ENCODE results near the gene LRRC8C.
"Not testable (repeated sequence)": the region's sequence is repeated elsewhere in the genome, so short reads cannot be mapped to it uniquely, and the experiment has no call there.

The LRRC8C gene

GRCh38 chr1:89613928-89614327, 19.0 kb upstream of the LRRC8C start:
- no peak for DNase-seq (ENCODE audit: low spot score)
- Mint-ChIP-seq H3K36me3 (ENCODE audit: low read depth) (peaks cover 36% of the 10 kb centered on the region), H3K27ac (peak overlapping the region; percentile 52), H3K27me3 (ENCODE audit: low read depth) (no peaks in the 10 kb centered on the region), H3K4me1 (ENCODE audit: low read depth) (peaks cover 67% of the 10 kb centered on the region), H3K9me3 (peaks cover 19% of the 10 kb centered on the region), H3K4me3 (peak overlapping the region; percentile 18)

- Mint-ChIP-seq H3K27me3 (ENCODE audit: low read depth) (no peaks in the 10 kb centered on the region), H3K27ac (no peak overlapping the region), H3K4me1 (ENCODE audit: low read depth) (peaks cover 66% of the 10 kb centered on the region), H3K4me3 (no peak overlapping the region), H3K9me3 (peaks cover 21% of the 10 kb centered on the region), H3K36me3 (ENCODE audit: low read depth) (peaks cover 42% of the 10 kb centered on the region)
- DNase-seq (ENCODE audit: low spot score) = no peak
These were observed 17.0 kb upstream of the LRRC8C start for GRCh38 chr1:89615676-89616598.

GRCh38 chr1:89616844-89617627, 15.9 kb upstream of the LRRC8C start:
- Mint-ChIP-seq H3K27me3 (ENCODE audit: low read depth) (no peaks in the 10 kb centered on the region), H3K9me3 (peaks cover 21% of the 10 kb centered on the region), H3K4me1 (ENCODE audit: low read depth) (peaks cover 66% of the 10 kb centered on the region), H3K36me3 (ENCODE audit: low read depth) (peaks cover 46% of the 10 kb centered on the region), H3K27ac (peak overlapping the region; percentile 50), H3K4me3 (no peak overlapping the region)
- DNase-seq (ENCODE audit: low spot score) = no peak

- DNase-seq (ENCODE audit: low spot score) = no peak
- Mint-ChIP-seq H3K36me3 (ENCODE audit: low read depth) (peaks cover 46% of the 10 kb centered on the region), H3K27ac (peak overlapping the region; percentile 81), H3K9me3 (peaks cover 21% of the 10 kb centered on the region), H3K4me3 (peak overlapping the region; percentile 56), H3K4me1 (ENCODE audit: low read depth) (peaks cover 51% of the 10 kb centered on the region), H3K27me3 (ENCODE audit: low read depth) (no peaks in the 10 kb centered on the region)
These were observed 12.3 kb upstream of the LRRC8C start for GRCh38 chr1:89620664-89621063.

GRCh38 chr1:89622895-89623294, 10.0 kb upstream of the LRRC8C start:
- Mint-ChIP-seq H3K36me3 (ENCODE audit: low read depth) (peaks cover 29% of the 10 kb centered on the region), H3K27ac (peak overlapping the region; percentile 37), H3K9me3 (peaks cover 10% of the 10 kb centered on the region), H3K4me3 (no peak overlapping the region), H3K27me3 (ENCODE audit: low read depth) (no peaks in the 10 kb centered on the region), H3K4me1 (ENCODE audit: low read depth) (peaks cover 49% of the 10 kb centered on the region)
- no peak for DNase-seq (ENCODE audit: low spot score)

GRCh38 chr1:89624314-89624713, 8.6 kb upstream of the LRRC8C start:
- peaks cover 27% of the 10 kb centered on the region for H3K36me3 Mint-ChIP-seq (ENCODE audit: low read depth)
- no peak for DNase-seq (ENCODE audit: low spot score)
- H3K4me1 Mint-ChIP-seq (ENCODE audit: low read depth) = peaks cover 57% of the 10 kb centered on the region
- no peak overlapping the region for H3K27ac Mint-ChIP-seq
- H3K27me3 Mint-ChIP-seq (ENCODE audit: low read depth) = no peaks in the 10 kb centered on the region
- no peak overlapping the region for H3K4me3 Mint-ChIP-seq
- no peaks in the 10 kb centered on the region for H3K9me3 Mint-ChIP-seq

GRCh38 chr1:89624715-89625323, 8.1 kb upstream of the LRRC8C start:
- Mint-ChIP-seq H3K4me1 (ENCODE audit: low read depth) (peaks cover 59% of the 10 kb centered on the region), H3K36me3 (ENCODE audit: low read depth) (peaks cover 27% of the 10 kb centered on the region), H3K9me3 (no peaks in the 10 kb centered on the region), H3K27ac (no peak overlapping the region), H3K27me3 (ENCODE audit: low read depth) (no peaks in the 10 kb centered on the region), H3K4me3 (no peak overlapping the region)
- no peak for DNase-seq (ENCODE audit: low spot score)

- H3K36me3 Mint-ChIP-seq (ENCODE audit: low read depth) = peaks cover 17% of the 10 kb centered on the region
- H3K4me1 Mint-ChIP-seq (ENCODE audit: low read depth) = peaks cover 63% of the 10 kb centered on the region
- peak overlapping the region; percentile 37 for H3K4me3 Mint-ChIP-seq
- no peak overlapping the region for H3K27ac Mint-ChIP-seq
- no peaks in the 10 kb centered on the region for H3K9me3 Mint-ChIP-seq
- H3K27me3 Mint-ChIP-seq (ENCODE audit: low read depth) = no peaks in the 10 kb centered on the region
- no peak for DNase-seq (ENCODE audit: low spot score)
These were observed 5.3 kb upstream of the LRRC8C start for GRCh38 chr1:89627596-89627962.

GRCh38 chr1:89629146-89629545, 3.8 kb upstream of the LRRC8C start:
- DNase-seq (ENCODE audit: low spot score) = no peak
- no peaks in the 10 kb centered on the region for H3K9me3 Mint-ChIP-seq
- H3K4me1 Mint-ChIP-seq (ENCODE audit: low read depth) = peaks cover 59% of the 10 kb centered on the region
- peaks cover 20% of the 10 kb centered on the region for H3K36me3 Mint-ChIP-seq (ENCODE audit: low read depth)
- H3K27ac Mint-ChIP-seq = peak overlapping the region; percentile 82
- H3K4me3 Mint-ChIP-seq = peak overlapping the region; percentile 72
- H3K27me3 Mint-ChIP-seq (ENCODE audit: low read depth) = no peaks in the 10 kb centered on the region

- H3K36me3 Mint-ChIP-seq (ENCODE audit: low read depth) = peaks cover 24% of the 10 kb centered on the region
- not testable (repeated sequence) for H3K9me3 Mint-ChIP-seq; DNase-seq (ENCODE audit: low spot score); H3K27me3 Mint-ChIP-seq (ENCODE audit: low read depth)
- H3K4me3 Mint-ChIP-seq = peak overlapping the region; percentile 72
- peak overlapping the region; percentile 89 for H3K27ac Mint-ChIP-seq
- H3K4me1 Mint-ChIP-seq (ENCODE audit: low read depth) = peaks cover 59% of the 10 kb centered on the region
These were observed 3.3 kb upstream of the LRRC8C start for GRCh38 chr1:89629600-89629999.

GRCh38 chr1:89630048-89630447, 2.9 kb upstream of the LRRC8C start:
- peaks cover 22% of the 10 kb centered on the region for H3K36me3 Mint-ChIP-seq (ENCODE audit: low read depth)
- no peaks in the 10 kb centered on the region for H3K27me3 Mint-ChIP-seq (ENCODE audit: low read depth)
- no peak for DNase-seq (ENCODE audit: low spot score)
- H3K27ac Mint-ChIP-seq = peak overlapping the region; percentile 76
- peak overlapping the region; percentile 72 for H3K4me3 Mint-ChIP-seq
- H3K4me1 Mint-ChIP-seq (ENCODE audit: low read depth) = peaks cover 61% of the 10 kb centered on the region
- no peaks in the 10 kb centered on the region for H3K9me3 Mint-ChIP-seq

GRCh38 chr1:89631816-89632656, 884 bp upstream of the LRRC8C start:
- H3K9me3 Mint-ChIP-seq = no peaks in the 10 kb centered on the region
- peaks cover 34% of the 10 kb centered on the region for H3K36me3 Mint-ChIP-seq (ENCODE audit: low read depth)
- H3K4me3 Mint-ChIP-seq = peak overlapping the region; percentile 92
- H3K27ac Mint-ChIP-seq = peak overlapping the region; percentile 88
- no peak for DNase-seq (ENCODE audit: low spot score)
- peaks cover 67% of the 10 kb centered on the region for H3K4me1 Mint-ChIP-seq (ENCODE audit: low read depth)
- no peaks in the 10 kb centered on the region for H3K27me3 Mint-ChIP-seq (ENCODE audit: low read depth)

GRCh38 chr1:89633248-89633799, 404 bp downstream of the LRRC8C start:
- Mint-ChIP-seq H3K4me3 (peak overlapping the region; percentile 87), H3K4me1 (ENCODE audit: low read depth) (peaks cover 68% of the 10 kb centered on the region), H3K36me3 (ENCODE audit: low read depth) (peaks cover 39% of the 10 kb centered on the region), H3K27me3 (ENCODE audit: low read depth) (no peaks in the 10 kb centered on the region), H3K9me3 (no peaks in the 10 kb centered on the region), H3K27ac (peak overlapping the region; percentile 92)
- DNase-seq (ENCODE audit: low spot score) = peak; percentile 46

Data from T-helper 2 cell treated with Interferon-gamma antibody and Interleukin-4, amounts not matched to agents 5 μg/mL and 100 μg/mL, for 36 hours (primary cell).